NOMO-1 treated with dmso at 0.1 percent for 144 hours (cell line): ENCODE data around the gene XRCC4.
A peak's percentile ranks its signal among the peaks of the same experiment; 100 is the strongest.

ENCODE experiments used
- DNase-seq: peaks from one replicate; lab custom pipeline; 2025; ENCODE audit not compliant: unreplicated experiment; lab: John Stamatoyannopoulos, UW

XRCC4 gene

GRCh38 chr5:83173826-83174225, 96.5 kb downstream of the XRCC4 start:
- DNase-seq, result no peak

- no peak for DNase-seq
Measured at GRCh38 chr5:83177803-83178202, 100.5 kb downstream of the XRCC4 start.

GRCh38 chr5:83179966-83180365, 102.6 kb downstream of the XRCC4 start:
- no peak for DNase-seq

GRCh38 chr5:83184534-83184933, 107.2 kb downstream of the XRCC4 start:
- DNase-seq, result no peak

- no peak for DNase-seq
Measured at GRCh38 chr5:83192947-83193346, 115.6 kb downstream of the XRCC4 start.

GRCh38 chr5:83197326-83197967, 120.1 kb downstream of the XRCC4 start:
- DNase-seq, result no peak

GRCh38 chr5:83199126-83199525, 121.8 kb downstream of the XRCC4 start:
- no peak for DNase-seq

- no peak for DNase-seq
Measured at GRCh38 chr5:83204651-83205050, 127.3 kb downstream of the XRCC4 start.

GRCh38 chr5:83209963-83210362, 132.6 kb downstream of the XRCC4 start:
- DNase-seq, result no peak

GRCh38 chr5:83219077-83219476, 141.7 kb downstream of the XRCC4 start:
- no peak for DNase-seq

- DNase-seq, result no peak
Measured at GRCh38 chr5:83219495-83219894, 142.1 kb downstream of the XRCC4 start.

- DNase-seq, result no peak
Measured at GRCh38 chr5:83220331-83220730, 143.0 kb downstream of the XRCC4 start.

- no peak for DNase-seq
Measured at GRCh38 chr5:83222906-83223305, 145.6 kb downstream of the XRCC4 start.

GRCh38 chr5:83227611-83228010, 150.3 kb downstream of the XRCC4 start:
- no peak for DNase-seq

GRCh38 chr5:83230511-83230910, 153.2 kb downstream of the XRCC4 start:
- DNase-seq, result no peak

- DNase-seq, result no peak
Measured at GRCh38 chr5:83244516-83244915, 167.2 kb downstream of the XRCC4 start.

- no peak for DNase-seq
Measured at GRCh38 chr5:83245037-83245436, 167.7 kb downstream of the XRCC4 start.

GRCh38 chr5:83246071-83246470, 168.7 kb downstream of the XRCC4 start:
- DNase-seq, result no peak

GRCh38 chr5:83249156-83249555, 171.8 kb downstream of the XRCC4 start:
- no peak for DNase-seq

GRCh38 chr5:83251849-83252248, 174.5 kb downstream of the XRCC4 start:
- no peak for DNase-seq

GRCh38 chr5:83253720-83254119, 176.4 kb downstream of the XRCC4 start:
- DNase-seq, result no peak

GRCh38 chr5:83255268-83255667, 177.9 kb downstream of the XRCC4 start:
- DNase-seq, result peak; percentile 25

- no peak for DNase-seq
Measured at GRCh38 chr5:83256091-83256780, 178.9 kb downstream of the XRCC4 start.
